ENCODE results near the gene CACNA2D2. TPM values are rescaled to one million over a fixed set of nuclear protein-coding genes. Genes with fewer than 3 reads are reported as not detected.
A peak's percentile ranks its signal among the peaks of the same experiment; 100 is the strongest.

CACNA2D2 gene
- total and polyA plus RNA-seq, 2 of the 8 experiments (the other 6 are each of a cell fraction or from before 2014, with no cell fraction given): 14.1 to 25.0 TPM

- no peak overlapping the region for H3K4ac ChIP-seq (replicated peaks; ENCODE audit: insufficient read length, low read depth, low read length)
- no peak overlapping the region for H2BK15ac ChIP-seq (ENCODE audit: low read length)
- peaks cover 3% of the 10 kb centered on the region in 2 experiments for H4K20me1 ChIP-seq (replicated peaks in 1 of 2; ENCODE audit: control insufficient read depth in 1 of 2, insufficient read depth in 2 of 2, low read length in 2 of 2)
- no peak overlapping the region for H2BK20ac ChIP-seq (ENCODE audit: low read length)
- H3K4me1 ChIP-seq (replicated peaks in 1 of 4; ENCODE audit: control insufficient read depth in 3 of 4, insufficient read depth in 4 of 4, low read length in 3 of 4): peaks cover 0 to 16% (median 10%) of the 10 kb centered on the region in 4 experiments; a peak in 5 of 7 replicates
- no peak overlapping the region for H4K8ac ChIP-seq (ENCODE audit: extremely low read depth, insufficient read depth, low read length)
- no peak overlapping the region for H3K56ac ChIP-seq (replicated peaks; ENCODE audit: insufficient read length, low read depth, low read length)
- no peak overlapping the region for H3K9ac ChIP-seq (replicated peaks in 1 of 4; ENCODE audit: extremely low read depth in 1 of 4, low read depth in 3 of 4, low read length in 3 of 4)
- peaks cover 3 to 26% (median 19%) of the 10 kb centered on the region in 4 experiments for H3K27me3 ChIP-seq (replicated peaks in 1 of 4; ENCODE audit: control insufficient read depth in 3 of 4, extremely low read depth in 1 of 4, insufficient read depth in 3 of 4, low read length in 3 of 4)
- no peak overlapping the region for H4K91ac ChIP-seq (replicated peaks; ENCODE audit: insufficient read length, low read length)
- H3K79me1 ChIP-seq (ENCODE audit: low read depth, low read length): no peaks in the 10 kb centered on the region
- H2AFZ ChIP-seq (ENCODE audit: low read length): no peak overlapping the region
- no peak overlapping the region for H3K4me3 ChIP-seq (ENCODE audit: extremely low read depth in 1 of 4, insufficient read depth in 2 of 4, low read depth in 3 of 4, low read length in 4 of 4)
- peaks cover 0 to 3% (median 0%) of the 10 kb centered on the region in 4 experiments; a peak in 2 of 8 replicates for H3K36me3 ChIP-seq (ENCODE audit: control insufficient read depth in 2 of 4, insufficient read depth in 4 of 4, low read length in 3 of 4)
- no peaks in the 10 kb centered on the region for H3K9me3 ChIP-seq (ENCODE audit: insufficient read depth in 2 of 2, low read depth in 1 of 2, low read length in 1 of 2)
- no peak overlapping the region for H2BK5ac ChIP-seq (ENCODE audit: low read depth, low read length)
- no peak overlapping the region for H3K27ac ChIP-seq (ENCODE audit: low read depth, low read length)
- H2AK5ac ChIP-seq (ENCODE audit: low read depth, low read length): no peak overlapping the region; the same call in 1 of the 2 replicates
- no peak overlapping the region for H3K23ac ChIP-seq (ENCODE audit: insufficient read length)
- H3K14ac ChIP-seq (ENCODE audit: insufficient read length): no peak overlapping the region
- H3K79me2 ChIP-seq (ENCODE audit: control insufficient read depth in 1 of 2, insufficient read depth in 2 of 2, low read length in 2 of 2): no peaks in the 10 kb centered on the region
- CTCF ChIA-PET (ENCODE audit: partially characterized antibody): interaction anchor here (0.6 to 13.4 kb wide), 34 partner anchors 10 to 786 kb away, joined by 3 to 136 read pairs (median 4); partner anchors contain the start of genes HYAL2, HYAL3, IFRD2 and NAA80
- 35% methylated on average over 12 of the region's 14 CpGs; no CpG with 5 or more reads in 1 of the 2 experiments for WGBS, 2 experiments (ENCODE audit: extremely low coverage in 1 of 2, insufficient coverage in 1 of 2, insufficient read length in 1 of 2, insufficient replicate concordance in 2 of 2, low coverage in 1 of 2, low lambda C conversion rate in 2 of 2, missing lambda C conversion rate in 1 of 2)
- FAIRE-seq (peak; percentile 79), DNase-seq (ENCODE audit: low read depth in 1 of 2, low spot score in 2 of 2) (no peak)
- no peak overlapping the region for H3K18ac ChIP-seq (ENCODE audit: extremely low read depth, low read length)
- no peak overlapping the region for H4K5ac ChIP-seq (ENCODE audit: insufficient read length, low read depth, low read length)
- H3K4me2 ChIP-seq (ENCODE audit: insufficient read depth in 1 of 2, low read depth in 2 of 2, low read length in 2 of 2): no peak overlapping the region
- peaks cover 17% of the 10 kb centered on the region for H3K23me2 ChIP-seq (ENCODE audit: low read depth, low read length)
- POLR2A ChIA-PET (ENCODE audit: partially characterized antibody): interaction anchor here (0.7 to 5.3 kb wide), 6 partner anchors 10 to 1327 kb away, joined by 3 to 22 read pairs (median 6); partner anchors contain the start of genes IFRD2 and TUSC2
- no peak overlapping the region for H2BK120ac ChIP-seq (replicated peaks; ENCODE audit: low read depth, low read length)
- H2BK12ac ChIP-seq (ENCODE audit: low read depth, low read length): no peak overlapping the region
- TF ChIP-seq RXRA (IDR thresholded peaks at IDR 0.05; ENCODE audit: insufficient read depth, low read depth, low read length) (no peak), CBX5 (IDR thresholded peaks at IDR 0.05; ENCODE audit: low read depth, low read length) (no peak), BCL11A (IDR thresholded peaks at IDR 0.05; ENCODE audit: low read depth in 2 of 2, low read length in 2 of 2) (no peak), CTCF (IDR thresholded peaks at IDR 0.05; ENCODE audit: control extremely low read depth in 1 of 3, insufficient read depth in 1 of 3, low read depth in 1 of 3, low read length in 3 of 3) (peak in 2 of 3 experiments; percentile 47 to 69; a peak in 3 of 4 replicates), RAD21 (IDR thresholded peaks at IDR 0.05 in 1 of 2, conservative IDR thresholded peaks at IDR 0.05 in 1 of 2; ENCODE audit: low read depth in 2 of 2, low read length in 2 of 2) (peak; percentile 76 to 80), SIN3A (conservative IDR thresholded peaks at IDR 0.05 in 1 of 2, IDR thresholded peaks at IDR 0.05 in 1 of 2; ENCODE audit: low read depth in 1 of 2, low read length in 2 of 2) (no peak), E2F6 (IDR thresholded peaks at IDR 0.05) (no peak), POLR2AphosphoS5 (IDR thresholded peaks at IDR 0.05; ENCODE audit: low read depth, low read length) (no peak)
Measured at GRCh38 chr3:50347187-50347813, 156.1 kb downstream of the CACNA2D2 start.

All from H1 (cell line).